Chondrocyte (in vitro differentiated cells): ENCODE results near the gene TRAPPC14. TPM values are rescaled to one million over a fixed set of nuclear protein-coding genes. Genes with fewer than 3 reads are reported as not detected.

ENCODE experiments used
- DNase-seq: peaks from one replicate; pipeline ENCODE4 v3.0.0; 2021; ENCODE audit warnings: mixed read lengths, low spot score
- H3K27ac Mint-ChIP-seq: one replicate; pipeline ENCODE4 v1.8.0; 2021; ENCODE audit warnings: mild to moderate bottlenecking, moderate library complexity, mixed read lengths; ENCODE audit not compliant: unreplicated experiment
- H3K27me3 Mint-ChIP-seq: 2 replicates; pipeline ENCODE4 v1.8.0; 2021; ENCODE audit warnings: low read depth, mixed read lengths
- H3K36me3 Mint-ChIP-seq: 2 replicates; pipeline ENCODE4 v1.8.0; 2021; ENCODE audit warnings: low read depth, mixed read lengths
- H3K4me1 Mint-ChIP-seq: 2 replicates; pipeline ENCODE4 v1.8.0; 2021; ENCODE audit warnings: low read depth, mild to moderate bottlenecking, mixed read lengths
- H3K4me3 Mint-ChIP-seq: one replicate; pipeline ENCODE4 v1.8.0; 2021; ENCODE audit warnings: mild to moderate bottlenecking, moderate library complexity, mixed read lengths; ENCODE audit not compliant: unreplicated experiment
- H3K9me3 Mint-ChIP-seq: 2 replicates; pipeline ENCODE4 v1.8.0; 2021; ENCODE audit warnings: low read depth, mixed read lengths
- total RNA-seq: library from RNA; stranded (reverse); gene quantifications from 3 replicates; pipeline ENCODE4 v1.2.1, GENCODE V29; 2021
- TF ChIP-seq, protein P1 (sequence below): fragments of 200-600 bp; sonication (generic); IDR thresholded peaks from 2 replicates; pipeline ENCODE4 v1.5.0; 2021; ENCODE audit warnings: antibody characterized with exemption, mild to moderate bottlenecking, moderate library complexity

Gene TRAPPC14
- total RNA-seq, 1 donor from 2014 or later, result 15.4 TPM

DNA sequence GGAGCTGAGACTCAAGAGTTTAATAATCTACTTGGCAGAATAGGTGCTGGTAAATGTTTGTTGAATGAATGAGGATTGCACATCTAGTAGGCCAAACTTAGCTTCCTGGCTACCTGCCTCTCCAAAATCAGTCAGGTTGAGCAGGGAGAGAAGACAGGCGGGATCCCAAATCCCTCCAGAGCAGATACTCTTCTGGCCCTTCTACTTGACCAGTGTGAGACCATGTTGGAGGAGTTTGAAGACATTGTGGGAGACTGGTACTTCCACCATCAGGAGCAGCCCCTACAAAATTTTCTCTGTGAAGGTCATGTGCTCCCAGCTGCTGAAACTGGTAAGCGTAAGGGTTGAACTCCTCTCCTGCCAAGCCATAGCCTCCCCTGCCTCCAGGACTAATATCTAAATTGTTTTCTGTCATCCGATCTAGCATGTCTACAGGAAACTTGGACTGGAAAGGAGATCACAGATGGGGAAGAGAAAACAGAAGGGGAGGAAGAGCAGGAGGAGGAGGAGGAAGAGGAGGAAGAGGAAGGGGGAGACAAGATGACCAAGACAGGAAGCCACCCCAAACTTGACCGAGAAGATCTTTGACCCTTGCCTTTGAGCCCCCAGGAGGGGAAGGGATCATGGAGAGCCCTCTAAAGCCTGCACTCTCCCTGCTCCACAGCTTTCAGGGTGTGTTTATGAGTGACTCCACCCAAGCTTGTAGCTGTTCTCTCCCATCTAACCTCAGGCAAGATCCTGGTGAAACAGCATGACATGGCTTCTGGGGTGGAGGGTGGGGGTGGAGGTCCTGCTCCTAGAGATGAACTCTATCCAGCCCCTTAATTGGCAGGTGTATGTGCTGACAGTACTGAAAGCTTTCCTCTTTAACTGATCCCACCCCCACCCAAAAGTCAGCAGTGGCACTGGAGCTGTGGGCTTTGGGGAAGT is 34.0 kb downstream of the TRAPPC14 start:
- peaks cover 2% of the 10 kb centered on the region for H3K36me3 Mint-ChIP-seq
- TF ChIP-seq, protein P1, sequence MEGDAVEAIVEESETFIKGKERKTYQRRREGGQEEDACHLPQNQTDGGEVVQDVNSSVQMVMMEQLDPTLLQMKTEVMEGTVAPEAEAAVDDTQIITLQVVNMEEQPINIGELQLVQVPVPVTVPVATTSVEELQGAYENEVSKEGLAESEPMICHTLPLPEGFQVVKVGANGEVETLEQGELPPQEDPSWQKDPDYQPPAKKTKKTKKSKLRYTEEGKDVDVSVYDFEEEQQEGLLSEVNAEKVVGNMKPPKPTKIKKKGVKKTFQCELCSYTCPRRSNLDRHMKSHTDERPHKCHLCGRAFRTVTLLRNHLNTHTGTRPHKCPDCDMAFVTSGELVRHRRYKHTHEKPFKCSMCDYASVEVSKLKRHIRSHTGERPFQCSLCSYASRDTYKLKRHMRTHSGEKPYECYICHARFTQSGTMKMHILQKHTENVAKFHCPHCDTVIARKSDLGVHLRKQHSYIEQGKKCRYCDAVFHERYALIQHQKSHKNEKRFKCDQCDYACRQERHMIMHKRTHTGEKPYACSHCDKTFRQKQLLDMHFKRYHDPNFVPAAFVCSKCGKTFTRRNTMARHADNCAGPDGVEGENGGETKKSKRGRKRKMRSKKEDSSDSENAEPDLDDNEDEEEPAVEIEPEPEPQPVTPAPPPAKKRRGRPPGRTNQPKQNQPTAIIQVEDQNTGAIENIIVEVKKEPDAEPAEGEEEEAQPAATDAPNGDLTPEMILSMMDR, result no peak
- H3K27ac Mint-ChIP-seq, result no peak overlapping the region
- no peak for DNase-seq
- peaks cover 28% of the 10 kb centered on the region for H3K4me1 Mint-ChIP-seq
- H3K27me3 Mint-ChIP-seq, result no peaks in the 10 kb centered on the region
- H3K4me3 Mint-ChIP-seq, result no peak overlapping the region
- no peaks in the 10 kb centered on the region for H3K9me3 Mint-ChIP-seq

DNA sequence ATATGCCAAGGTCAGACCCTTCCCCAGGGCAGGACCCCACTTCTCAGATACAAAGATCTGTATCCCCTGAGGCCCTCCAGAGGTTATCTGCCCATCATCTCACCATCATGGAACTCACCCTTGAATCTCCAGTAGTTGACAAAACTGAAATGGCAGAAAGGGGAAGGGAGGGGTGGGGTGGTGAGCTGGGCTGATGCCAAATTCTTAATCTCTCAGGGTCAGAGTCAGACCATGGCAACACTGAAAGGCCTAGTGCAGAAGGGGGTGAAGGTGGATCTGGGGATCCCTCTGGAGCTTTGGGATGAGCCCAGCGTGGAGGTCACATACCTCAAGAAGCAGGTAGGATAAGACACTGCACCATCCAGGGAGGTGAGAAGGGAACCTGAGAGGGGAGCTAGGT is 36.0 kb downstream of the TRAPPC14 start:
- H3K27ac Mint-ChIP-seq, result no peak overlapping the region
- H3K9me3 Mint-ChIP-seq, result no peaks in the 10 kb centered on the region
- no peaks in the 10 kb centered on the region for H3K27me3 Mint-ChIP-seq

DNA sequence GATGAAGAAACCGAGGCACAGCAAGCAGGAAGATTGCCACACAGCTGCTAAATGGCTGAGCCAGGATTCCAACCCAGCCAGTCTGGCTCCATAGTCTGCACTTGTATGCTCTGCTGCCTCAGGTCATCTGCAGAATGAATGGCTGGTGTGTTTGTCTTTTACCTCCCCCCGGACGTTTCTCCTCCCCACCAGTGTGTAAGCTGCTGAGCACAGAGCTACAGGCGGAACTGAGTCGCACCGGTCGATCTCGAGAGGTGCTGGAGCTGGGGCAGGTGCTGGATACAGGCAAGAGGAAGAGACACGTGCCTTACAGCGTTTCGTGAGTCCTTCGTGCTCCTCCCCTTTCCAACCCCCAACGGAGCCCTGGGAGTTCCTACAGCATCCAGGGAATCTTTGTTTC is 36.5 kb downstream of the TRAPPC14 start:
- no peaks in the 10 kb centered on the region for H3K27me3 Mint-ChIP-seq
- no peaks in the 10 kb centered on the region for H3K9me3 Mint-ChIP-seq
- peak overlapping the region; percentile 27 for H3K27ac Mint-ChIP-seq
- no peak for DNase-seq
- H3K4me3 Mint-ChIP-seq, result no peak overlapping the region
- TF ChIP-seq, protein P1, result no peak
- H3K36me3 Mint-ChIP-seq, result peaks cover 2% of the 10 kb centered on the region
- peaks cover 32% of the 10 kb centered on the region for H3K4me1 Mint-ChIP-seq

More for the DNA sequence above, 36.0 kb downstream of the TRAPPC14 start:
- DNase-seq, result no peak
- TF ChIP-seq, protein P1, result no peak
- H3K36me3 Mint-ChIP-seq, result peaks cover 2% of the 10 kb centered on the region
- peaks cover 32% of the 10 kb centered on the region for H3K4me1 Mint-ChIP-seq
- H3K4me3 Mint-ChIP-seq, result no peak overlapping the region

DNA sequence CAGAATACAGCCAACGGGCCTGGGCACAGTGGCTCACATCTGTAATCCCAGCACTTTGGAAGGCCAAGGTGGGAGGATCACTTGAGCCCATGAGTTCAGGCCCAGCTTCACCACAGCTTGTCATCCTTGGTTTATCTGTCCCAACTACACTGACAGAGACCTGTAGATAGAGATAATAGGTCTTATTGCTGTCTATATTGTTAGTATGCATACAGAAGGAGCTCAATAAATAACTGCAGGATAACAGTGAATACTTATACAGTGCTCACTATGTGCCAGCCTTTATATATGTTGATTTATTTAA is 37.8 kb downstream of the TRAPPC14 start:
- DNase-seq, result no peak
- H3K27ac Mint-ChIP-seq, result peak overlapping the region; percentile 96
- H3K27me3 Mint-ChIP-seq, result no peaks in the 10 kb centered on the region
- TF ChIP-seq, protein P1, result no peak
- H3K4me1 Mint-ChIP-seq, result peaks cover 24% of the 10 kb centered on the region
- peak overlapping the region; percentile 86 for H3K4me3 Mint-ChIP-seq
- H3K36me3 Mint-ChIP-seq, result peaks cover 2% of the 10 kb centered on the region
- no peaks in the 10 kb centered on the region for H3K9me3 Mint-ChIP-seq

DNA sequence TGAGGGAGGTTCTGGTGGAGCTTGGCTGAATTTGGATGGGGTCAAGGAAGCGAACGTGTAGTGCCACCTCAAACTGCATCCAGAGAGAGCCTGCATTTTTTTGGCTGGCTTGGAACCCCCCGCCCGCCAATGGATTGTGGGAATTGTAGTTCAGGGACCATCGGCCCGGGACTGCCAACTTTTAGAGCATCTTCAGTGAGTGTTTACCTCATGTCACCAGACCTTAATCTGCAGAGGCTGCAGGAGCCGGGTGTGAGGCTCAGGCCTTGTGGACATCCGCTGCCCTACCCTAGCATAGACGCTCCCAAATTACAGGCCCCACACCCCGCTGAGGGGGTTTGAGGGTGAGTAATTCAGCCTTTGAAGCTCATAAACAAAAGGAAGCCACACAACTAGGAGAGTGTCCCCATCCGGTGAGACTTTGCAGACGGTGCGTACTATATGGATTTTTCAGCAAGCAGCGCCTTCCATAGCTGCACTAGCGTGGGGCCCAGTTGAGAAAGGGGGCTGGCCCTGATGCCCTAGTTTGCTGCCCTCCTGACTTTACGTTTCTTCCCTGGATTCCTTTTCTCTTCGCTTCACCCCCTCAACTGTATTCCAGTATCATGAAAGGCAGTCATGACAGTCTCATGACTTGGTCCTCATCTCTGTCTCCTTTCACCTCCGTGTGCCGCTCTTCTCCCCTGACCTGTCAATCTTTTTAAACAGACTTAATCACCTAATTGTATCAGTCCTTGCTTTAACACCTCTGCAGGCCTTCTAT is 38.4 kb downstream of the TRAPPC14 start:
- TF ChIP-seq, protein P1, result no peak
- Mint-ChIP-seq H3K36me3 (peaks cover 2% of the 10 kb centered on the region), H3K27ac (peak overlapping the region; percentile 96), H3K4me1 (peaks cover 21% of the 10 kb centered on the region), H3K9me3 (no peaks in the 10 kb centered on the region), H3K27me3 (no peaks in the 10 kb centered on the region), H3K4me3 (peak overlapping the region; percentile 86)
- no peak for DNase-seq
